ENCODE measurements around the gene CBFA2T2.

DNA sequence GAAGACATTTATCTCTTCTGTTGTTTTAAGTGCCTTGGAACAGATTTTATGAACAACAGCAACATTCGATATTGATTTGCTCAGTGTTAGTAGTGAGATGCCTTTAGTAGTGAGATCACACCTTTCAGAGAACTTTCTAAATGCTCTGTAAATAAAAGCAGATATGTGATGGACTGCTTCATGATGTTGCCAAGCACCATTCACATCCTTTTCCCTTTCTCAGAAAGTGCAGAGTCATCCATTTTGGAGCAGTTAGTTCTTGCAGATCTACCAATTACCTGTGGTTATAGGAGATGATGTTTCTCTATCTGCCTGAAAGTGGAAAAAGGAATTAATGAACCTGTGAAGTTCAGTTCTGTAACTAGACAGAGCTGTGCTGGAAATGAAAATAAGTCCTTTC is 27.0 kb downstream of the CBFA2T2 start:
- TF ChIP-seq, protein P1, sequence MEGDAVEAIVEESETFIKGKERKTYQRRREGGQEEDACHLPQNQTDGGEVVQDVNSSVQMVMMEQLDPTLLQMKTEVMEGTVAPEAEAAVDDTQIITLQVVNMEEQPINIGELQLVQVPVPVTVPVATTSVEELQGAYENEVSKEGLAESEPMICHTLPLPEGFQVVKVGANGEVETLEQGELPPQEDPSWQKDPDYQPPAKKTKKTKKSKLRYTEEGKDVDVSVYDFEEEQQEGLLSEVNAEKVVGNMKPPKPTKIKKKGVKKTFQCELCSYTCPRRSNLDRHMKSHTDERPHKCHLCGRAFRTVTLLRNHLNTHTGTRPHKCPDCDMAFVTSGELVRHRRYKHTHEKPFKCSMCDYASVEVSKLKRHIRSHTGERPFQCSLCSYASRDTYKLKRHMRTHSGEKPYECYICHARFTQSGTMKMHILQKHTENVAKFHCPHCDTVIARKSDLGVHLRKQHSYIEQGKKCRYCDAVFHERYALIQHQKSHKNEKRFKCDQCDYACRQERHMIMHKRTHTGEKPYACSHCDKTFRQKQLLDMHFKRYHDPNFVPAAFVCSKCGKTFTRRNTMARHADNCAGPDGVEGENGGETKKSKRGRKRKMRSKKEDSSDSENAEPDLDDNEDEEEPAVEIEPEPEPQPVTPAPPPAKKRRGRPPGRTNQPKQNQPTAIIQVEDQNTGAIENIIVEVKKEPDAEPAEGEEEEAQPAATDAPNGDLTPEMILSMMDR (IDR thresholded peaks at IDR 0.05; ENCODE audit: borderline replicate concordance, extremely low read depth, low read length, poor library complexity, severe bottlenecking): no peak
- TF ChIP-seq EZH2 (IDR thresholded peaks at IDR 0.05; ENCODE audit: borderline replicate concordance, low read depth, low read length, severe bottlenecking): no peak

All from DND-41 (cell line).